Measurements from ENCODE around the gene CACNG1.

- TF ChIP-seq CTCF (IDR thresholded peaks at IDR 0.05) (no peak), EP300 (IDR thresholded peaks at IDR 0.05; ENCODE audit: borderline replicate concordance in 1 of 2, low read depth in 1 of 2, low read length in 1 of 2) (no peak), YY1 (IDR thresholded peaks at IDR 0.05; ENCODE audit: low read depth) (no peak), MAX (IDR thresholded peaks at IDR 0.05; ENCODE audit: low read depth) (no peak), IRF3 (IDR thresholded peaks at IDR 0.05; ENCODE audit: low read depth, low read length) (no peak), USF1 (IDR thresholded peaks at IDR 0.05; ENCODE audit: borderline replicate concordance, low read depth) (no peak), REST (IDR thresholded peaks at IDR 0.05; ENCODE audit: low read depth, low read length) (no peak), FOSL2 (IDR thresholded peaks at IDR 0.05; ENCODE audit: borderline replicate concordance, low read depth) (no peak), RAD21 (IDR thresholded peaks at IDR 0.05; ENCODE audit: low read length) (no peak), PBX3 (IDR thresholded peaks at IDR 0.05) (no peak), CHD2 (IDR thresholded peaks at IDR 0.05; ENCODE audit: low read length, partially characterized antibody) (no peak), POLR2AphosphoS5 (IDR thresholded peaks at IDR 0.05; ENCODE audit: low read depth, low read length) (no peak), TCF12 (IDR thresholded peaks at IDR 0.05) (no peak), FOXM1 (IDR thresholded peaks at IDR 0.05; ENCODE audit: low read depth) (no peak)
Observed at GRCh38 chr17:67044016-67044772, at the start of gene CACNG1.
